NCI-H82 treated with DMSO at 0.1 percent for 48 hours (cell line): Measurements from ENCODE around the gene GAPVD1.
"Not testable (repeated sequence)": the region's sequence is repeated elsewhere in the genome, so short reads cannot be mapped to it uniquely, and the experiment has no call there.

Experiments
- DNase-seq: peaks from one replicate; lab custom pipeline; 2025; ENCODE audit not compliant: unreplicated experiment; lab: John Stamatoyannopoulos, UW

Gene GAPVD1, protein sequence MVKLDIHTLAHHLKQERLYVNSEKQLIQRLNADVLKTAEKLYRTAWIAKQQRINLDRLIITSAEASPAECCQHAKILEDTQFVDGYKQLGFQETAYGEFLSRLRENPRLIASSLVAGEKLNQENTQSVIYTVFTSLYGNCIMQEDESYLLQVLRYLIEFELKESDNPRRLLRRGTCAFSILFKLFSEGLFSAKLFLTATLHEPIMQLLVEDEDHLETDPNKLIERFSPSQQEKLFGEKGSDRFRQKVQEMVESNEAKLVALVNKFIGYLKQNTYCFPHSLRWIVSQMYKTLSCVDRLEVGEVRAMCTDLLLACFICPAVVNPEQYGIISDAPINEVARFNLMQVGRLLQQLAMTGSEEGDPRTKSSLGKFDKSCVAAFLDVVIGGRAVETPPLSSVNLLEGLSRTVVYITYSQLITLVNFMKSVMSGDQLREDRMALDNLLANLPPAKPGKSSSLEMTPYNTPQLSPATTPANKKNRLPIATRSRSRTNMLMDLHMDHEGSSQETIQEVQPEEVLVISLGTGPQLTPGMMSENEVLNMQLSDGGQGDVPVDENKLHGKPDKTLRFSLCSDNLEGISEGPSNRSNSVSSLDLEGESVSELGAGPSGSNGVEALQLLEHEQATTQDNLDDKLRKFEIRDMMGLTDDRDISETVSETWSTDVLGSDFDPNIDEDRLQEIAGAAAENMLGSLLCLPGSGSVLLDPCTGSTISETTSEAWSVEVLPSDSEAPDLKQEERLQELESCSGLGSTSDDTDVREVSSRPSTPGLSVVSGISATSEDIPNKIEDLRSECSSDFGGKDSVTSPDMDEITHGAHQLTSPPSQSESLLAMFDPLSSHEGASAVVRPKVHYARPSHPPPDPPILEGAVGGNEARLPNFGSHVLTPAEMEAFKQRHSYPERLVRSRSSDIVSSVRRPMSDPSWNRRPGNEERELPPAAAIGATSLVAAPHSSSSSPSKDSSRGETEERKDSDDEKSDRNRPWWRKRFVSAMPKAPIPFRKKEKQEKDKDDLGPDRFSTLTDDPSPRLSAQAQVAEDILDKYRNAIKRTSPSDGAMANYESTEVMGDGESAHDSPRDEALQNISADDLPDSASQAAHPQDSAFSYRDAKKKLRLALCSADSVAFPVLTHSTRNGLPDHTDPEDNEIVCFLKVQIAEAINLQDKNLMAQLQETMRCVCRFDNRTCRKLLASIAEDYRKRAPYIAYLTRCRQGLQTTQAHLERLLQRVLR (N-terminal part only)

DNA sequence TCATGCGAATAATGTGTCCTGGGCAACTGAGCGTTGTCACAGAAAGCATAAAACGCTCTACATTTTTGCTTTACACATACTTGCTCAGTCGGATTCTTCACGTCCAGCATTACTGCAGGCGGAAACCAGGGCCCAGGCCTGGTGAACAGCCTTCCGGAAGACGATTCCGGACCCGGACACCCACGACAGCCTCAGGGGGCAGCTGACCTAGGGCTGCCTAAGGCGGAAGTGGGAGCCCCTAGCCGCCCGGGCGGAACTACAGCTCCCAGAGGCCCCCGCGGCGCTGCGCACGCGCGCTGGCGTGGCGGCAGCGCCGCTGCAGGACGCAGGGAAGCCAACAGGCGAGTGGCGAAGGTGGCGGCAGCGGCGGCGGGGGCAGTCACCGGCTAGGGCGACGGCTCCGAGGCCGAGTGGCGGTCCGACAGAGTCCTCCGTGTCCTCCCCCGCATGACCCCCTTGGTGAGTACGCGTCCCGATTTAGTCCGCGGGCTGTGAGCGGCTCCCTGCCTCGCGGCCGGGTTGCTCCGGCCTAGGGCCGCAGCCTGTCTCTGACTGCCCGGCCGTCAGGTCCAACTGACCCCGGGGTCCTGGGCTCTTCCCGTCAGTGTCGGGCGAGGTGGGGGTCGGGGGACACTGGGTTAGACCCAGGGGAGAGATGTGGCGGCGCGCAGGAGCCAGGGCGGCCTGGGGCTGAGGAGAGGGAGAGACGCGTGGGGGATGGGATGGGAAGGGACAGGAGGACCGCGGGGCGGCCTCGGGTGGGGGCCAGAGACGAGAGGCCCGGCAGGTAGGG lies at the start of gene GAPVD1:
GAPVD1 (plus strand) TSS at position 326 of the 793 bp plus-strand sequence. CDS start 37,096 bp downstream, outside the sequence.
- DNase-seq: peak; percentile 69

DNA sequence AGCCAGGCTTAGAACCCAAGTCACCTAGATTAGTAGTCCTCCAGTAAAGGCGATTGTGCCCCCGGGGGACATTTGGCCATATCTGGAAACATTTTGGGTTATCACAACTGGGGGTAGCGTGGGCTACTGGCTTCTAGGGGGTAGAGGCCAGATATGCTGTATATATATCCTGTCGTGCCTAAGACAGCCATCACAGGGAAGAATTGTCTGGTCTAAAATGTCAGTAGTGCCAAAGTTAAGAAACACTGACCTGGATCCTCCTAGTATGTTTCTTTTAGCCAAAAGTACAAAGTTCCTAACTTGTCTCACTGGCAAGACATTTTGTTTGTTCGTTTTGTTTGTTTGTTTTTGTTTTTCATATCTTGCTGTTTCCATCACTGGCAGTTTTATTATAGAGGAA lies 47.4 kb upstream of the GAPVD1 start:
- no peak for DNase-seq

DNA sequence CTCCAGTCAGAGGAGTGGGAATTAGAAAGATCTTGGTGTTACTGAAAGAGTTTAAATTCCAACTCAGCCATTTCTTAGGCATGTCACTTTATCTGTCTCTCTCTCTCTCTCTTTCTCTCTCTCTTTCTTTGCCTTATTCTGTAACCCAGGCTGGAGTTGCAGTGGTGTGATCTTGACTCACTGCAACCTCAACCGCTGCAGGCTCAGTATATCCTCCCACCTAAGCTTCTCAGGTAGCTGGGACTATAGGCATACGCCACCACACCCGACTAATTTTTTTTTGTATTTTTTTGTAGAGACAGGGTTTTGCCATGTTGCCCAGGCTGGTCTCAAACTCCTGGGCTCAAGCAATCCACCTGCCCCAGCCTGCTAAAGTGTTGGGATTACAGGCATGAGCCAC lies 43.0 kb upstream of the GAPVD1 start:
- no peak for DNase-seq

DNA sequence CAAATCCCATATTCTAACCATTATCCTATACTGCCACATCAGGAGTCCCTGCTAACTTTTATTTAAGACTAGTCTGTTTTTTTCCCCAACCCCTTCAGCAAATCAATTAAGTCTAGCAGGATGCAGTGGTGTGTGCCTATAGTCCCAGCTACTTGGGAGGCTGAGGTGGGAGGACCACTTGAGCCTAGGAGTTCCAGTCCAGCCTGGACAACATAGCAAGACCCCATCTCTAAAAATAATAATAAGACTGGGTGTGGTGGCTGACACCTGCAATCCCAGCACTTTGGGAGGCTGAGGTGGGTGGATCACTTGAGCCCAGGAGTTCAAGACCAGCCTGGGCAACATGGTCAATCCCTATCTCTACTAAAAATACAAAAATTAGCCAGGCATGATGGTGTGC lies 36.8 kb upstream of the GAPVD1 start:
- DNase-seq: not testable (repeated sequence)

DNA sequence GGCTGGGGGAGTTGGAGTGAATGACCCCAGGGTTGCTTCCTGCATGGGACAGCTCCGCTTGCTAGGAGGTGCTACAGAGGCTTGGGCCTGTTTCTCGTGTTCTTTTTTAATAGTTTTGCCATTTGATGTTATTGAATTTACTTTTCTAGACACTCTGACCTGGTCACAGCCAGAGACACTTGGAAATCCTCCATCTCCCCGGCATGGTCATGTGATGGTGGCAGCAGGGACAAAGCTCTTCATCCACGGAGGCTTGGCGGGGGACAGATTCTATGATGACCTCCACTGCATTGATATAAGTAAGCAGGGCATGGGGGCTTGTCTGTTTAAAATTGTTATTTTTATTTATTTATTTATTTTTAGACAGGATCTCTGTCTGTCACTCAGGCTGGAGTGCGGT lies 33.9 kb upstream of the GAPVD1 start:
- DNase-seq: no peak

DNA sequence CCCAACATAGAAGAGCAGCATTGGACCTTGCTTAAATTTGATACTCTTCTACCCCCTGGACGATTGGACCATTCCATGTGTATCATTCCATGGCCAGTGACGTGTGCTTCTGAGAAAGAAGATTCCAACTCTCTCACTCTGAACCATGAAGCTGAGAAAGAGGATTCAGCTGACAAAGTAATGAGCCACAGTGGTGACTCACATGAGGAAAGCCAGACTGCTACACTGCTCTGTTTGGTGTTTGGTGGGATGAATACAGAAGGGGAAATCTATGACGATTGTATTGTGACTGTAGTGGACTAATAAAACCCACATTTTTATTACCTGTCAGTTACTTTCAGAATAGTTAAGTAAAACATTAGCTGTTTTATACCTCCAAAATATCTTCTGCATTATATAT lies 27.9 kb upstream of the GAPVD1 start:
- DNase-seq: no peak

DNA sequence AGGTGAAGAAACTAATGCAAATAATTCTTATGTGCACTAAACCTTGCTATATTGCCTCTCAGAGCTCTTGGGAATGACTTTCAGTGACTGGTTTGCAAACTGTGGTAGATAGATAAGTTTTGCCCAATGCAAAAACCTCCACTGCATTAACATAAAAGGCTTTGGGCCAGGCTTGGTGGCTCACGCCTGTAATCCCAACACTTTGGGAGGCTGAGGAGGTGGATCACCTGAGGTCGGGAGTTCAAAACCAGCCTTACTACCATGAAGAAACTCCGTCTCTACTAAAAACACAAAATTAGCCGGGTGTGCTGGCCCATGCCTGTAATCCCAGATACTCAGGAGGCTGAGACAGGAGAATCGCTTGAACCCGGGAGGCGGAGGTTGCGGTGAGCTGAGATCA lies 27.5 kb upstream of the GAPVD1 start:
- not testable (repeated sequence) for DNase-seq

DNA sequence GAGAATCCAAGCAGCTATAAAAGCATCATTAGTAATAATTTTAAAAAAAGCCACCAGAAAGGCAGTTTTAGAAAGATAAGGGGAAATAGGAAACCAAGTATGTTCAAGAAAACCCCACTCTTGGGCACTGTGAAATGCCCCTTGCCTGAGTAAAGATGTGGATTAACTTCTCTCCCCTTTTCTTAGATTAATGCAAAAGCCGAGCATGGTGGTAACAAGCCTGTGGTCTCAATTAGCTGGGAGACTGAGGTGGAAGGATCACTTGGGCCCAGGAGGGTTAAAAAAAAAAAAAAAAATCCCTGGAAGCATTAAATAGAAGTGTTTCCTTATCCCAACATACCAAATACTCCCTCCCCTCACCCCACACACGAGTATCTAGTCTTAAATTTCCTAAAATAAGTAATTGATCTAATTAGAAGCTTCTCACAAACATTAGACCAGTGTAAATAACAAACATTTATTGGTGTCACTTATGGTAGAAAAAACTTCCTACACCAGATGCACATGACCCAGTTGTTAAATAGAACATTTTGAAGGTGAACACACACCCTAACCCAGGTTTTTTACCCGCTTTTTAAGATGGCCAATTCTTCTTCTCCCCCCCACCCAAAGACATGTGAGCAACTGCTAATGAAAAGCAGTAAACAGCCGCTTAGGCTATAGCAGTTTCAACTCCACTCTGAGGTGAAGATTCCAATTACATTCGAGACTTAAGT lies 25.7 kb upstream of the GAPVD1 start:
- DNase-seq: no peak

DNA sequence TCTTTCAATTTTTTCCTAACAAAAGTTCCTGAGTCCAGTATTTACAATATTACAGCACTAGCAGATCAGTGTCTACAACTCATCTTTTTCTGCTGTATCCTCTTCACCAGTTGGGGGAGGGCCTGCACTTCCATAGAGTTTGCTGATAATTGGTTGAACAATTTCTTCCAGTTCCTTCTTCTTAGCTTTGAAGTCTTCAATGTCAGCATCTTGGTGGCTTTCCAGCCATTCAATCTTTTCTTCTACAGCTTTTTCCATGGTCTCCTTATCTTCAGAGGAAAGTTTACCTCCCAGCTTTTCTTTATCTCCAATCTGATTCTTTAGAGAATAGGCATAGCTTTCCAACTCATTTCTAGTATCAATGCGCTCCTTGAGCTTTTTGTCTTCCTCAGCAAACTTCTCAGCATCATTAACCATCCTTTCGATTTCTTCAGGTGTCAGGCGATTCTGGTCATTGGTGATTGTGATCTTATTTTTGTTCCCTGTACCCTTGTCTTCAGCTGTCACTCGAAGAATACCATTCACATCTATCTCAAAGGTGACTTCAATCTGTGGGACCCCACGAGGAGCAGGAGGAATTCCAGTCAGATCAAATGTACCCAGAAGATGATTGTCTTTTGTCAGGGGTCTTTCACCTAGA lies 25.0 kb upstream of the GAPVD1 start:
- DNase-seq: not testable (repeated sequence)

DNA sequence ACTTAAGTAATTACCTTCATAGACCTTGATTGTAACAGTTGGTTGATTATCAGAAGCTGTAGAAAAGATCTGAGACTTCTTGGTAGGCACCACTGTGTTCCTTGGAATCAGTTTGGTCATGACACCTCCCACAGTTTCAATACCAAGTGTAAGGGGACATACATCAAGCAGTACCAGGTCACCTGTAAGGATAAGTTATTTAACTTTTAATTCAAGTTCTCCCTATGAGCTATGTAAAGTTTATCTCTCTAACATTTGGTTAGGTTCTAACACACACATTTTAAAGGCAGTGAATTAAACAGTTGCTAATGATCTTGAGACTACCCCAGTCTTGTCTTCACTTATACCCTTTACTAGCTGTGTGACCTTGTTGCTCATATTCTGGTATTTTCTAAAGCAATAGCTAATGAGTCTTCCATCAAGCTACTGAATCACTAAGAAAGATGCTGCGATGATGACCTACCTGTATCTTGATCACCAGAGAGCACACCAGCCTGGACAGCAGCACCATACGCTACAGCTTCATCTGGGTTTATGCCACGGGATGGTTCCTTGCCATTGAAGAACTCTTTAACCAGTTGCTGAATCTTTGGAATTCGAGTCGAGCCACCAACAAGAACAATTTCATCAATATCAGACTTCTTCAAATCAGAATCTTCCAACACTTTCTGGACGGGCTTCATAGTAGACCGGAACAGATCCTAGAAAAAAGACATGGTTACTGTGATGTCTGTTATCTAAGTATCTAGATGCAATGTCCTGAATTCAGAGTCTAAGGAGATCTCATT lies 23.3 kb upstream of the GAPVD1 start:
- DNase-seq: no peak

DNA sequence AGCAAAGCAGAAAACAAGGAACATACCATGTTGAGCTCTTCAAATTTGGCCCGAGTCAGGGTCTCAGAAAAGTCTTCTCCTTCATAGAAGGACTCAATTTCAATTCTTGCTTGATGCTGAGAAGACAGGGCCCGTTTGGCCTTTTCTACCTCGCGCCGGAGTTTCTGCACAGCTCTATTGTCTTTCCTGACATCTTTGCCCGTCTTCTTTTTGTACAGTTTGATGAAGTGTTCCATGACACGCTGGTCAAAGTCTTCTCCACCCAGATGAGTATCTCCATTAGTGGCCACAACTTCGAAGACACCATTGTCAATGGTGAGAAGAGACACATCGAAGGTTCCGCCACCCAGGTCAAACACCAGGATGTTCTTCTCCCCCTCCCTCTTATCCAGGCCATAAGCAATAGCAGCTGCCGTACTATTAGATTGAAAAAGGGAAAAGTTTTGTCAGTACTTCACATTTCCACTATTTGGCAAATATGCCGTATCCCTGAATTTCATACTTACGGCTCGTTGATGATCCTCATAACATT lies 22.6 kb upstream of the GAPVD1 start:
- DNase-seq: no peak

DNA sequence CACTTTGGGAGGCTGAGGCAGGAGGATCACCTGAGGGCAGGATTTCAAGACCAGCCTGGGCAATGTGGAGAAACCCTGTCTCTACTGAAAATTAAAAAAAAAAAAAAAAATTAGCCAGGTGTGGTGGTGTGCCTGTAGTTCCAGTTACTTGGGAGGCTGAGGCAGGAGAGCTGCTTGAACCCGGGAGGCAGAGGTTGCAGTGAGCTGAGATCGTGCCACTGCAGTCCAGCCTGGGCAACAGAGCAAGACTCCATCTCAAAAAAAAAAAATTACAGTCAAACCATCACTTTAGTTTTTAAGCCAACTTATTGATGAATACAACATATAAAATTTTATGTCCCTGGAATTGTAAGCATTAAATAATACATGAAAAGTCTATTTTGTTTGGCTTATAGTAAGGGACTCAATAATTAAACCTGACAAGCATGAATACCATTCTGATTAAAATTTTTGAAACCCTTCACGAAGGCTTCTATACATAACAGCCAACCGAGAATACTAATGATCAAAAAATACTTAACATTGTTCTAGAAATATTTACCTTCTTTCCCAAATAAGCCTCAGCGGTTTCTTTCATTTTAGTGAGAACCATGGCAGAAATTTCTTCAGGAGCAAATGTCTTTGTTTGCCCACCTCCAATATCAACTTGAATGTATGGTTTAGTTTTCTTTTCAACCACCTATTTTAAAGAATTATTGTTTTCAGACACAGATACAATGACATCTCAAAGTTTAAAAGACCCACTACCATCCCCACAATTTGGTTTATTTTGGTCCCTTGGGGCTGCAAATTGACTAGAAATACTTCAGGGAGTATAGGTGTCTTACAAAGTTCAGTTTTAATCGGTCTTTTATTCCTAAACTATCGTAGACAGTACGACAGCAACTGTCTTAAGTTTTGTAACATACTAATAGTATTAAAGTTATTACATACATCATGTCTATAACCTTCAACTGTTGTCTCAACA lies 21.7 kb upstream of the GAPVD1 start:
- no peak for DNase-seq

DNA sequence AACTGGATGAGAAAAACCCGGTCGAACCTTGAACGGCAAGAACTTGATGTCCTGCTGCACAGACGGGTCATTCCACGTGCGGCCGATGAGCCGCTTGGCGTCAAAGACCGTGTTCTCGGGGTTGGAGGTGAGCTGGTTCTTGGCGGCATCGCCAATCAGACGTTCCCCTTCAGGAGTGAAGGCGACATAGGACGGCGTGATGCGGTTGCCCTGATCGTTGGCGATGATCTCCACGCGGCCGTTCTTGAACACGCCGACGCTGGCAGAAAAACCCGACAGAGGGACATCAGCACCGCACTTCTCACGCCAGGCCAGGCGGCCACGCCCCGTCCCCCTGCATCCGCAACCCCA lies 21.0 kb upstream of the GAPVD1 start:
- no peak for DNase-seq

DNA sequence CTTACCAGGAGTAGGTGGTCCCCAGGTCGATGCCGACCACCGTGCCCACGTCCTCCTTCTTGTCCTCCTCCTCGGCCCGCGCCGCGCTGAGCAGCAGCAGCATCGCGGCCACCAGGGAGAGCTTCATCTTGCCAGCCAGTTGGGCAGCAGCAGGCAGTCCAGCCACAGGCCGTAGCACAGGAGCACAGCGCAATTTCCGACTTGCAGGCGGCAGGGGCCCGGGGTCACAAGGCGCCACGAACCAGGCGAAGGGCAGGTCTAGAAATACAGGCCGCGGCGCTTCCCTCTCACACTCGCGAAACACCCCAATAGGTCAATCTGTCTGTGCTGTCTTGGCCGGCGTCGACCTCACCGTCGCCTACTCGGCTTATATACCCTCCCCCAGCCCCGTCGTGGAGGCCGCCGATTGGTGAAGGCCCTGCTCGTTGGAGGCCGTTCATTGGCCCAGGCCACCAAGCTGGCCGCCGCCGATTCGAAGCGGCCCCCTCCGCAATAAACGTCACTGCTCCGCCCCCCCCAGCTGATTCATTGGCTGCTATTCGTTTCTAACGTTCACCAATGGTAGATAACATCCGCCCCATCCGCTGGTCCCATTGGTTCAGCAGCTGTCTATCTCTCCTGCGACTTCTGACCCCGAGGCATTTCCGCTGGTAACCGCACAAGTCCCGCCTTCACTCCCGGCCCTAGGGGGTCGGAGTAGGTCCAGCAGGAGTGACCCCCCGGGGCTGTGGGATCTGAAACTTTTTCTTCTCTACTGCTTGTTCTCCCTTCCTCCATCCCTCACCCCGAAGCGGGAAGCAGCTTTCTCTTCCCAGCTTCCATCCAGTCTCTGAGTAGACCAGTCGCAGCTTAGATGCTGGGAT lies 20.4 kb upstream of the GAPVD1 start, which contains the start of gene HSPA5:
HSPA5 (minus strand) TSS at position 344 of the 863 bp plus-strand sequence; CDS start at position 127, 217 bp downstream.
- peak; percentile 96 for DNase-seq

DNA sequence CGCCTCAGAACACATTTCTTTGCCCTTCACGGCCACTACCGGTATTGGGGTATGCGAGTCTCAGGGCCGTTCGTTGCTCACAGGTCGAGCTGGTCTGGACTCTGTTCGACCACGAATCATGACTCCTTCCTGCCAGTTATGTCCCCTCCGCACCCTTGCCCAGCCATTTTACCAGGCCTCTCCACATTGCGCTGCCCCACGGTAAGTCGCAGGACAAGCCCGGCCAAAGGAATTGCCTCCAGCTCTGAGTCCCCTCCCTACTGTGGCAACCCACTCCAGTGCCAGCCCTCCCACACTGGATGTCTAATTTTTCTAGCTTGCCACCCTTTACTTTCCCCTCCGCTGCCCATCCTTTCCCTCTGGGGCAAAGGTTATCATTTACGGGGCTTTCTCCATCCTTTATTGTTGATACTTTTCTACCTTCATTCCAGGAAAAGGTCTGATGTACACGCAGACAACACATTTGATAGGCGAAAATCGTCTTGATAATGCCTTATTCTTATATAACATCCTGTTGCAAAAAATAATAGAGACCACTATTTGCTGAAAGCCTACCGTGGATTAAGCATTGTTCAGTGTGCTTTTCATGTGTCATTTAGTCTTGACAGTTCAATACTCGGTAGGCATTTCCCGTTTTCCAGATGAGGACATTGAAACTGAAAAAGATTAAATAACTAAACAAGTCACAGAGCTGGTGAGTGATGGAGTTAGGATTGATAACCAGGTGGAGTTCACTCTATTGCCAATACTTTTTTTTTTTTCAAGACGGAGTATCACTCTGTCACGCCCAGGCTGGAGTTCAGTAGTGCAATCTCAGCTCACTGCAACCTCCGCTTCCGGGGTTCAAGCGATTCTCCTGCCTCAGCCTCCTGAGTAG lies 19.5 kb upstream of the GAPVD1 start:
- no peak for DNase-seq
